Right ventricle myocardium inferior (tissue), 1 donor: ENCODE measurements around the gene TBX21. TPM values are rescaled to one million over a fixed set of nuclear protein-coding genes. Genes with fewer than 3 reads are reported as not detected.
"Not testable (repeated sequence)": the region's sequence is repeated elsewhere in the genome, so short reads cannot be mapped to it uniquely, and the experiment has no call there.

Source experiments
- ATAC-seq: fragments of 200-7000 bp; cut with Tn5 transposase; one replicate; pipeline ENCODE4 v1.9.1; 2020; ENCODE audit warnings: mild to moderate bottlenecking, moderate library complexity
- DNase-seq: peaks from one replicate; pipeline ENCODE4 v3.0.0; 2021; ENCODE audit errors: missing footprints
- intact Hi-C: fragments of 100-400 bp; cut with DNase I; formaldehyde crosslinking; loops from one replicate; pipeline ENCODE4 v1.11.0; 2022
- total RNA-seq: library from RNA; stranded (reverse); fragmentation: NEBNext Ultra II Directional; extraction: Animal tissue kit (Norgen Biotek cat#: 25700); gene quantifications from one replicate; pipeline ENCODE4 v1.2.1, GENCODE V29; 2021
- donor health status: DM: no; HTN: yes; CAD: no; lungs with severe emphysema.

TBX21 gene
- total RNA-seq, 1 donor from 2014 or later: 0.27 TPM

DNA sequence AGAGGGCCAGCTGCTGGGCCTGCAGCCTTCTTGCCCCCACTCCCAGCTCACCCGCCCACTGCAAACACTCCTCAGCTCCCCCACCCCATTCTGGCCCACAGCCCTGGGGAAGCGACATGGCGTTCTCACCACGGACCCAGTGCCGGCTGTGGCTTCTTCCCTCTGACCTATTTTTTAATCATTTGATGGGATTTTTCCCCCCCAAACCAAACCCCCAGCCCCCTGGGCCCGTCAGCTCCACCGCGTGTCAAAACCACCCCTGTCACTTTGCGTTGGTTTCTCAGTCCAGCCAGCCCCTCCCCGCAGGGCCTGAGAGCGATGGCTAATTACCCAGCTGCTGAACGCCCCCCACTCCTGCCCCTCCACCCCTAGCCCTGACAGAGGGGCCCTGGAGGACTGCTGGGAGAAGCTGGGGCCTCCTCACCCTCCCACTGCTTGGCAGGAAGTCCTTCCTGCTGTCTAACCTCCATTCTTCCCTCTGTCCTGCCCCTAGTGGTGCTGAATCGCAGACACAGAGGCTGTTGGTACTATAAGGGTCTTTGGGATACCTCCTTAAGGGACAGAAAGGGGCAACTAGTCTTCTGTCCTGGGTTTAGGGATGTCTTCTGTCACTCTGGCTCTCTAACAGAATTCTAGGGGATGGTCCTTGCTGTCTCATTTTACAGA is 7.5 kb upstream of the TBX21 start:
- ATAC-seq (no peak), DNase-seq (peak; percentile 62)
- intact Hi-C loops: no loop called here

- intact Hi-C loops: no loop called here
- peak; percentile 28 for DNase-seq
- ATAC-seq: no peak
These were observed 6.0 kb upstream of the TBX21 start for GRCh38 chr17:47726796-47727703.

GRCh38 chr17:47727704-47728036 is 5.4 kb upstream of the TBX21 start:
- DNase-seq: peak; percentile 33
- intact Hi-C loops: no loop called here
- ATAC-seq: no peak

DNA sequence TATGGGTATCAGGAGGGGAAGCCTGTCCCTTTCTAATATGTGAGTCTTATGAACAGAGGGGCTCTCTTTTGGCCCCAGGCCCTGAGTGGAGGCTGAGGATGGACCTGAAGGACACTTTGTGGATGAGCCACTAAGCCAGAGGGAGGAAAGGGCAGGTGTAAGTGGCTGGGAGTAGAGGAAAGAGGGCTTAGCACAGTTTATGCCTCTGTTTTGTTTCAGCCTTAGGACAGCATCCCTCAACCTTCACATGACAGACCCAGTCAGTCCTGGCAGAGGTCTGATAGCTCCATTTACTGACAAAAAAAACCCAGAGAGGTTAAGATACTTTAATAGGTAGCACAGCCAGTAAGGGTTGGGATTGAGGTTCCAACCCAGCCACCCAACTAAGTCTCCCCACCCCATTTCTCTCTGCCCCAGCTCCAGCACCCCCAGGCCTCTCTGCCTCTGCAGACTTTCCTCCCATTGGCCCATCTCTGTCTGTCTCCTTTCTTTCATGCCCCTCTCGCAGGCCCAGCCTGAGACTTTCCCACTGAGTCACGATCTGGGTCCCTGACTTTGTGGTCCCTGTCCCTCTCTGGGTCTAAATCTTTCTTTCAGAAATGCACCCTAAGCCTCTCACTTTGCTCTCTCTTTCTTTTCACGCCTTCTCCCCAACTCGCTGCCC is 4.7 kb upstream of the TBX21 start:
- peak; percentile 33 for DNase-seq
- intact Hi-C loops: no loop called here
- no peak for ATAC-seq

- DNase-seq (peak; percentile 27), ATAC-seq (no peak)
- intact Hi-C loops: no loop called here
These were observed 3.6 kb upstream of the TBX21 start for GRCh38 chr17:47729476-47729875.

DNA sequence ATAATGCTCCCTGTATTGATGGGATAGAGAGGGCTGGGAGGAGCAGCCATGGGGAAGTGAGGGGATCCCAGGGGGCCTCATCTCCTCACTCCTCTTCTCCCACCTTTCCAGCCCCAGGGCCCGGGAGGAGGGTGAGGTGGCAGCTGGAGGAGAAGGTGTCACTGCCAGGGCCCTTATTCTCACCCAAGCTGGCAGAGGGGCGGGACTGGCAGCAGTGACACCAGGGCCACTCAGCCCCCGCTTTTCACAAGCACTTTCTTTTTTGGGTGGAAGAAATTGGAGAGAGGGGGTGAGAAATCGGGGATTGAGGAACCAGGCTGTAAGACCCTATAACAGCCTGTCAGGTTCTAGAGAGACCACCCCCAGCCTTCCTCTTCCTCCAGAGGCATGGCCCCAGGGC is 2.4 kb upstream of the TBX21 start:
- intact Hi-C loops: no loop called here
- peak; percentile 11 for DNase-seq
- no peak for ATAC-seq

DNA sequence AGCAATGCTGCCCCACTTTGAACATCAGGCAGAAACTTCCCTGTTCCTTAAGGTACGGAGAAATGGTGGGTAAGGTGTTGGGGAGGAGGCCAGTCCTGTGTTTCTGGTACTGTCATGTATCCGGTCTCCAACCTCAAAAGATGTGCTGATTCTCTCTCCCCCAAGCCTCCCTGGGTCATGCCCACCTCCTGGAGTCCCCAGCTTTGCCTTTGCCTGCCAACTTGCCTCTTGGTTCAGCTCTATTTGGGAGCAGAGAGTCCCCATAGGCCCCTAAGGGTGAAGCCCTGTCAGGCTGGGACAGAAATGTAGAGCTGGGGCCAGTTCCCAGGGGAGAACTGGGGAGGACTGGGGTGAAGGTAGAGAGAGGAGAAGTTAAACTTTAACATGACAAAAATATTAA is 1.6 kb upstream of the TBX21 start:
- intact Hi-C loops: no loop called here
- ATAC-seq: no peak
- no peak for DNase-seq

DNA sequence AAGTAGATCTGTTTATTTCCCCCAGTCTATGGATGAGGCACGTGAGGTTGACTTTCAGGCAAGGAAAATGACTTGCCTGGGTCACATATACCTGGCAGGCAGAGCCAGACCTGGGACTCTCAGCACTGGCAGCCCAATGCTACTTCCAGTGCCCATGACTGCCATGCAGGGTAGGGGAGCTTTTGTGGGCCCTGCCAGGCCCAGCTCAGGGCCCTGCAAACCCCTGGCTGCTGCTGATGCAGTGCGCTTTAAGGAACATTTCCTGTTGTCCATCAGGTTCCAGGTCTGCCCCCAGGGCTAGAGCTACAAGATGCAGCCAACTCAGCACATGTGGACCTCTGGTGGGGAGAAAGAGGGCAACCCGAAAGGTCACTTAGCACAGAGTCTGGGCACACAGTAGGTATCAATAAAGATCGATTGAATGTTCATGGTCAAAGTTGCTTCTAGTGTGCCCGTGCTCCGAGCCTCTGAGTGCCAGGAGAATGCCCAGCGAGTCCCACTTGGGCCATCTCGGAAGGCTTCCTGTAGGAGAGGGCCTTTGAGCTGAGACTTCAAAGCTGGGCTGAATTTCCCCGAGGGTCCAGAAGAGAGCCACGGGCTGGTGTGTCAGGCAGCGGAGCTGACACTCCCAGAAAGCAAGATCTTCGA is 513 bp upstream of the TBX21 start:
- ATAC-seq (no peak), DNase-seq (peak; percentile 8)
- intact Hi-C loops: no loop called here

- ATAC-seq (no peak), DNase-seq (peak; percentile 47)
- intact Hi-C loops: no loop called here
These were observed 806 bp downstream of the TBX21 start for GRCh38 chr17:47733674-47734410.

GRCh38 chr17:47735139-47735464 is 2.1 kb downstream of the TBX21 start:
- no peak for DNase-seq
- intact Hi-C loops: no loop called here
- no peak for ATAC-seq

DNA sequence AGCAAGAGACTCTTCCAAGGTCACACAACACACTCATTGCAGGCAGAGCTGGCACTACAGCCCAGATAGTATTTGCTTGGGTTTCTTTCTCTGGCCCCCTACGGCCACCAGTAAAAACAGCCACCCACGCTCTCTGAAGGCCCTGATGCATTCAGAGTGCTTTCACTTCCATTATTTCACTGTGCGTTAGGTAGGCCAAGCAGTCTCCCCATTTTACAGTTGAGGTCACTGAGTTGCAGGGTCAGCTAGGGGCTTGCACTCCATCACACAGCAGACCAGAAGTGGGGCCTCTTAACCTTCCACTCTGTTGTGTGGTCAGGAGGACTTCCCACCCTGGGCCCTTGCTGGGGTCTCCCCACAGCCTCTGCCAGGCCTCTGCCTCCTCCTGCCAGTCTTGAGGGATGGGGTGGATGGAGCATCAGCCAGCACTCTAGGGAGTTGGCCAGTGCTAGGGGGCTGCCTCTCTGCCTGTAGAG is 2.5 kb downstream of the TBX21 start:
- intact Hi-C loops: no loop called here
- ATAC-seq (no peak), DNase-seq (peak; percentile 20)

DNA sequence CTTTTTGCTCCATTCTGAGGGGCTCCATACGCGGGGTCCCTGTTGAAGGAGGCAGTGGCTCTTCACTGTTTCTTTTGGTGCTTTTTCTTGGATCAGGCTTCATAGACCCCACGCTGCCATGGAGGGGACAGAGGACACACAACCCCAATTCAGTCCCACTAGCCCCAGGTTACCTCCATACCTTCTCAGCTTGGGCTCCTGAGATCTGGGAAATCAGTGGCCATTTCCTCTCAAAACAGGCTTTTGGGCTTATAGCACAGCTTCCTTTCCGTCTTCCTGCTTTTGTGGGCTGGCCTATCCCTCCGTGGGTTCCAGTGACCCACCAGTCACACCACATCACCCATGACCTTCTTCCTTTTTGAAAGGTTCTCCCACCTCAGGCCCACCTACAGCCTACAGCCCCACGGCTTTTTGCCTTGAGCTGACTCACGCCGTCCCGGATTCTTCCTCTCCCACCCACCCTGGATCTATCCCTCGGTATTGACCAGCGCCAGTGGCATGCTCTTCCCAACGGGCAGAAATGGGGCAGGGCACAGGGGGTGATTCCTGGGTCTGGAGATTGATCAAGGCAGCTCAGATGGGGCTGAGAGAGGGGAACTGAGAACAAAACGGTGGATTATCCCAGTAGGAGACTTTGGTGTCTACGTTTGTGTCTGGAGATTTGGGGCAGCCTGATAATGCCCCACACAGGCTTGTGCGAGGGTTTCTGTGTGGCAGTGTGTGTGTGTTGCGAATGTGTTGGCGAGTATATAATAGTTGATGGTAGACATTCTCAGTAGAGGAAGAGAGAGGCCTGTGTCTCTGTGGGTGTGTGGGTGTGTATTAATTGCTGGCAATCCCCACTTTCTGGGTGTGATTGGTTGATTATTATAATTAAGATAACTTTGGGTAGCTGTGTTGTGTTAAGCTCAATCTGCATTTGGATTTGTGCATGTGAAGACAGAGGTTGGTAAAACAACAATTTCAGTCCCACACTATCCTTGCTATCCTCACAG is 3.8 kb downstream of the TBX21 start:
- intact Hi-C loops: no loop called here
- DNase-seq: peak; percentile 50
- no peak for ATAC-seq

DNA sequence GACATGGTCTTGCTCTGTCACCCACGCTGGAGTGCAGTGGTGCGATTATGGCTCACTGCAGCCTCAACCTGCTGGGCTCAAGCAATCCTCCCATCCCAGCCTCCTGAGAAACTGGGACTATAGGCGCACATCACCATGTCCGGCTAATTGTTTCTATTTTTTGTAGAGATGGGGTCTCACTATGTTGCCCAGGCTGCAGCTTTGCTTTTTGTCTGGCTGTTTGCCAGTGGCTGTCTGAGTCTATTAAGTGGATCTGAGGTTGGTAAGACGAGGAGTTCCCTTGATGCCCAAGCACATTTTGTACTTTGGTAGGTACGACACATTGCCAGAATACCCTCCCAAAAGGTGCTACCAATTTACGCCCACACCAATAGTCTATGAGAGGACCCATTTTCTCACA is 5.1 kb downstream of the TBX21 start:
- no peak for DNase-seq
- ATAC-seq: no peak
- intact Hi-C loops: no loop called here

- ATAC-seq (no peak), DNase-seq (peak; percentile 25)
- intact Hi-C loops: no loop called here
These were observed 6.1 kb downstream of the TBX21 start for GRCh38 chr17:47739150-47739549.

DNA sequence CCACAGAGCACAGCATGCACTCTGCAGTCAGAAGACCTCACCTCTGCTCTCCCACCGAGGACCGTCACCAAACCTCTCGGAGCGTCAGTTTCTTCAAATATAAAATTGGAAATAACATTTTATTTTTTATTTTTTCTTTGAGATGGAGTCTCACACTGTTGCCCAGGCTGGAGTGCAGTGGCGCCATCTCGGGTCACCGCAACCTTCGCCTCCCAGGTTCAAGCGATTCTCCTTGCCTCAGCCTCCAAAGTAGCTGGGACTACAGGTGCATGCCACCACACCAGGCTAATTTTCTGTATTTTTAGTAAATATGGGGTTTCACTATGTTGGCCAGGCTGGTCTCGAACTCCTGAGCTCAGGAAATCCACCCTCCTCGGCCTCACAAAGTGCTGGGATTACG is 6.9 kb downstream of the TBX21 start:
- DNase-seq: peak; percentile 42
- not testable (repeated sequence) for ATAC-seq
- intact Hi-C loops: loop anchor here (10.0 kb wide), 1 partner anchor 75 kb away; no protein-coding TSS in a partner anchor

DNA sequence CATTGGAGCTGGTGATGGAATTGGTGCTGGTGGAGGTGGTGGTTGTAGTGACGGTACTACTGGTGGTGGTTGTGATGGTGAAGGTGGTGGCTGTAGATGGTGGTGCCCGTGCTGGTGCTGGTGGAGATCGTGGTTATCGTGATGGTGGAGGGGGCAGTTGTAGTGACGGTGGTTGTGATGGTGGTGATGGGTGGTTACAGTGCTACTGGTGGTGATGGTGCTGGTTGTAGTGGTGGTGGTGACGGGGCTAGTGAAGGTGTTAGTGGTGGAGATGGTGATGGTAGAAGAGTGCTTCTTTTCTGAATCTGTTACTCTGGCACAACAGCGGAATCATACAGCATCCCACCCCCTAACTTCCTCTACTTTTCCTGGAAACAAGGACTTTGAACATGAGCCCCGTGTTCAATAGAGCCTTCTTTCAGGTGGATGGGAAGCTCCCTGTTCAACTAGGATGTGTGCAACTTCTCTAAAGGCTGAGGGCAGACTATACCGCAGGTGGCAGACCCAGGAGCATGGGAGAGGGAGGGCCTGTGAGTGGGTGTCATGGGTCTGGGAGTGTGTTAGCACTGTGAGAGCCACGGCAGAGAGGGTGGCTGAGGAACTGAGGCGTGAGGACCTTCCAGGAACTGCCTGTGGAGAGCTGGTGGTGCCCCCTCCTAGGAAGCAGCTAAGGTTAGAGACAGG is 8.2 kb downstream of the TBX21 start:
- ATAC-seq (no peak), DNase-seq (no peak)
- intact Hi-C loops: loop anchor here (10.0 kb wide), 1 partner anchor 76 kb away; no protein-coding TSS in a partner anchor

DNA sequence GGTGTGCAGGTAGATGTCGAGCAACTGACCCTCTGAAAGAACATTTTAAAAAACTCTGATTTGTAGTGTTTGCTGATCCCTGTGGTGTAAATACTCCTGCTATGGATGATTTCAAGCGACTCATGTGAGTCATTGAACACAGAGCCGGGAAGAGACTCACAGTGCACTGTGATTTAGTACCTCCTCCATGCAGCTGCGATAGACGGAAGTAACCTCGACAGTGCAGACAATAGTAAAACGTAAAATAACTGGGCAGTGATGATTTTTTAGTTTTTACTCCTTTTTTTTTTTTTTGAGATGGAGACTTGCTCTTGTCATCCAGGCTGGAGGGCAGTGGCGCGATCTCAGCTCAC is 8.7 kb downstream of the TBX21 start:
- ATAC-seq: no peak
- DNase-seq: no peak
- intact Hi-C loops: loop anchor here (10.0 kb wide), 1 partner anchor 77 kb away; no protein-coding TSS in a partner anchor
